Measurements from ENCODE around the gene WDR35. TPM values are rescaled to one million over a fixed set of nuclear protein-coding genes. Genes with fewer than 3 reads are reported as not detected.

Gene WDR35
- total and polyA plus RNA-seq, 4 donors: 0.97 to 3.8 (median 1.6) TPM

DNA sequence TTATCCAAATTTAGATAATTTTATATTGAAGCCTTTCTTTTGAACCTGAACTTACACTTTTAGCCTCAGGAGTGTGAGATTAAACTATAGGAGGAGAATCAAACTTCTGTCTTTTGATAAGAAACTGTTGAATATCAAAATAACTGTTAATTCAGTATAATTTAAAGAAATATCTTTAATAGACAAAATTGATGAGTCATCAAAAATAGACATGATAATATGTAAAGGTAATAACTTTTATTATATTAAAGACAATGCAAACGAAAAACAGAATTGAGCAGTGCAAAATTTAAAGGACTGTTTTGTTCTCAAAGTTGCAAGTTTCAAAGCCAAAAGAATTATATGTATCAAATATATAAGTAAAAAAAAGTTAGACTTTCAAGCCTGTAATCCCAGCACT is 2.0 kb upstream of the WDR35 start:
- DNase-seq (ENCODE audit: low spot score): no peak
- no peak for TF ChIP-seq RXRA (IDR thresholded peaks at IDR 0.05)
- no peak for TF ChIP-seq HNF4A (conservative IDR thresholded peaks at IDR 0.05)
- no peak for TF ChIP-seq NR2F2 (IDR thresholded peaks at IDR 0.05)
- TF ChIP-seq, protein P1, sequence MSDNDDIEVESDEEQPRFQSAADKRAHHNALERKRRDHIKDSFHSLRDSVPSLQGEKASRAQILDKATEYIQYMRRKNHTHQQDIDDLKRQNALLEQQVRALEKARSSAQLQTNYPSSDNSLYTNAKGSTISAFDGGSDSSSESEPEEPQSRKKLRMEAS (IDR thresholded peaks at IDR 0.05): no peak
- no peak for TF ChIP-seq GABPA (IDR thresholded peaks at IDR 0.05 in 1 of 2, conservative IDR thresholded peaks at IDR 0.05 in 1 of 2)
- TF ChIP-seq EGR1 (IDR thresholded peaks at IDR 0.05; ENCODE audit: low read depth in 2 of 2): no peak
- TF ChIP-seq, protein P2, sequence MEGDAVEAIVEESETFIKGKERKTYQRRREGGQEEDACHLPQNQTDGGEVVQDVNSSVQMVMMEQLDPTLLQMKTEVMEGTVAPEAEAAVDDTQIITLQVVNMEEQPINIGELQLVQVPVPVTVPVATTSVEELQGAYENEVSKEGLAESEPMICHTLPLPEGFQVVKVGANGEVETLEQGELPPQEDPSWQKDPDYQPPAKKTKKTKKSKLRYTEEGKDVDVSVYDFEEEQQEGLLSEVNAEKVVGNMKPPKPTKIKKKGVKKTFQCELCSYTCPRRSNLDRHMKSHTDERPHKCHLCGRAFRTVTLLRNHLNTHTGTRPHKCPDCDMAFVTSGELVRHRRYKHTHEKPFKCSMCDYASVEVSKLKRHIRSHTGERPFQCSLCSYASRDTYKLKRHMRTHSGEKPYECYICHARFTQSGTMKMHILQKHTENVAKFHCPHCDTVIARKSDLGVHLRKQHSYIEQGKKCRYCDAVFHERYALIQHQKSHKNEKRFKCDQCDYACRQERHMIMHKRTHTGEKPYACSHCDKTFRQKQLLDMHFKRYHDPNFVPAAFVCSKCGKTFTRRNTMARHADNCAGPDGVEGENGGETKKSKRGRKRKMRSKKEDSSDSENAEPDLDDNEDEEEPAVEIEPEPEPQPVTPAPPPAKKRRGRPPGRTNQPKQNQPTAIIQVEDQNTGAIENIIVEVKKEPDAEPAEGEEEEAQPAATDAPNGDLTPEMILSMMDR (IDR thresholded peaks at IDR 0.05; ENCODE audit: low read depth, low read length, missing input control): no peak
- TF ChIP-seq SP1 (IDR thresholded peaks at IDR 0.05): no peak
- TF ChIP-seq HNF4G (IDR thresholded peaks at IDR 0.05): no peak
- TF ChIP-seq, protein P3, sequence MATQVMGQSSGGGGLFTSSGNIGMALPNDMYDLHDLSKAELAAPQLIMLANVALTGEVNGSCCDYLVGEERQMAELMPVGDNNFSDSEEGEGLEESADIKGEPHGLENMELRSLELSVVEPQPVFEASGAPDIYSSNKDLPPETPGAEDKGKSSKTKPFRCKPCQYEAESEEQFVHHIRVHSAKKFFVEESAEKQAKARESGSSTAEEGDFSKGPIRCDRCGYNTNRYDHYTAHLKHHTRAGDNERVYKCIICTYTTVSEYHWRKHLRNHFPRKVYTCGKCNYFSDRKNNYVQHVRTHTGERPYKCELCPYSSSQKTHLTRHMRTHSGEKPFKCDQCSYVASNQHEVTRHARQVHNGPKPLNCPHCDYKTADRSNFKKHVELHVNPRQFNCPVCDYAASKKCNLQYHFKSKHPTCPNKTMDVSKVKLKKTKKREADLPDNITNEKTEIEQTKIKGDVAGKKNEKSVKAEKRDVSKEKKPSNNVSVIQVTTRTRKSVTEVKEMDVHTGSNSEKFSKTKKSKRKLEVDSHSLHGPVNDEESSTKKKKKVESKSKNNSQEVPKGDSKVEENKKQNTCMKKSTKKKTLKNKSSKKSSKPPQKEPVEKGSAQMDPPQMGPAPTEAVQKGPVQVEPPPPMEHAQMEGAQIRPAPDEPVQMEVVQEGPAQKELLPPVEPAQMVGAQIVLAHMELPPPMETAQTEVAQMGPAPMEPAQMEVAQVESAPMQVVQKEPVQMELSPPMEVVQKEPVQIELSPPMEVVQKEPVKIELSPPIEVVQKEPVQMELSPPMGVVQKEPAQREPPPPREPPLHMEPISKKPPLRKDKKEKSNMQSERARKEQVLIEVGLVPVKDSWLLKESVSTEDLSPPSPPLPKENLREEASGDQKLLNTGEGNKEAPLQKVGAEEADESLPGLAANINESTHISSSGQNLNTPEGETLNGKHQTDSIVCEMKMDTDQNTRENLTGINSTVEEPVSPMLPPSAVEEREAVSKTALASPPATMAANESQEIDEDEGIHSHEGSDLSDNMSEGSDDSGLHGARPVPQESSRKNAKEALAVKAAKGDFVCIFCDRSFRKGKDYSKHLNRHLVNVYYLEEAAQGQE (IDR thresholded peaks at IDR 0.05): no peak
- no peak overlapping the region for H3K27ac ChIP-seq (ENCODE audit: low read depth in 1 of 2, low read length in 2 of 2)
- H3K4me1 ChIP-seq (ENCODE audit: control insufficient read depth in 4 of 4, insufficient read depth in 4 of 4, low read length in 3 of 4): peaks cover 4 to 16% (median 12%) of the 10 kb centered on the region in 4 donors
- H3K9ac ChIP-seq (ENCODE audit: low read depth in 1 of 2, low read length in 2 of 2): no peak overlapping the region
- no peaks in the 10 kb centered on the region for H3K9me3 ChIP-seq (ENCODE audit: control insufficient read depth in 4 of 4, low read length in 3 of 4)
- H3K36me3 ChIP-seq (ENCODE audit: control insufficient read depth in 4 of 4, insufficient read depth in 3 of 4, low read depth in 1 of 4, low read length in 3 of 4): no peaks in the 10 kb centered on the region
- H3K4me3 ChIP-seq (ENCODE audit: low read depth in 1 of 3, low read length in 3 of 3): no peak overlapping the region
- peaks cover 0 to 4% (median 0%) of the 10 kb centered on the region in 4 donors for H3K27me3 ChIP-seq (ENCODE audit: control insufficient read depth in 4 of 4, insufficient read depth in 4 of 4, low read length in 3 of 4)
- 85% methylated on average over 1 of the region's 1 CpG for WGBS

DNA sequence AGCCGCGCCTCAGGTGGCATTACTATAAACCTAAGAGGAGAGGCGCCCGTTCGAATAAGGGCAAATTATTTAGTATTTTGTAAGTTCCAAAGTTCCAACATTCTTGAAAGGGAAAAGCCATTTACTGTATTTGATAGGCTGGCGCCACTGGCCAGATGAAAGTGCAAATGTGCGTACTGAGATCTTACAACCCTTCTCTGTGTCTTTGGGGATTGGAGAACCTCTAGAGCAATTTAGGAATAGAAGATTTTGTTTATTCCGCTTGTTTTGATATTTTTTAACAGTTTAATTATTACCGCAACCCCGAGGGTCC is 467 bp upstream of the WDR35 start:
- Histone ChIP-seq H3K9ac (ENCODE audit: low read depth in 1 of 2, low read length in 2 of 2) (peak overlapping the region in 1 of 2 donors; percentile 5), H3K9me3 (ENCODE audit: control insufficient read depth in 4 of 4, low read length in 3 of 4) (no peaks in the 10 kb centered on the region), H3K27me3 (ENCODE audit: control insufficient read depth in 4 of 4, insufficient read depth in 4 of 4, low read length in 3 of 4) (peaks cover 0 to 4% (median 0%) of the 10 kb centered on the region in 4 donors), H3K4me3 (ENCODE audit: low read depth in 1 of 3, low read length in 3 of 3) (peak overlapping the region; percentile 60 to 94 (median 94)), H3K4me1 (ENCODE audit: control insufficient read depth in 4 of 4, insufficient read depth in 4 of 4, low read length in 3 of 4) (peaks cover 4 to 16% (median 12%) of the 10 kb centered on the region in 4 donors), H3K36me3 (ENCODE audit: control insufficient read depth in 4 of 4, insufficient read depth in 3 of 4, low read depth in 1 of 4, low read length in 3 of 4) (no peaks in the 10 kb centered on the region), H3K27ac (ENCODE audit: low read depth in 1 of 2, low read length in 2 of 2) (peak overlapping the region in 1 of 2 donors; percentile 32)
- TF ChIP-seq, protein P2 (IDR thresholded peaks at IDR 0.05; ENCODE audit: low read depth, low read length, missing input control): no peak
- TF ChIP-seq HNF4A (conservative IDR thresholded peaks at IDR 0.05): no peak
- no peak for TF ChIP-seq HNF4G (IDR thresholded peaks at IDR 0.05)
- no peak for TF ChIP-seq JUND (IDR thresholded peaks at IDR 0.05)
- TF ChIP-seq TAF1 (conservative IDR thresholded peaks at IDR 0.05): no peak
- no peak for TF ChIP-seq SP1 (IDR thresholded peaks at IDR 0.05)
- TF ChIP-seq, protein P1 (IDR thresholded peaks at IDR 0.05): no peak
- no peak for TF ChIP-seq RXRA (IDR thresholded peaks at IDR 0.05)
- TF ChIP-seq, protein P4, sequence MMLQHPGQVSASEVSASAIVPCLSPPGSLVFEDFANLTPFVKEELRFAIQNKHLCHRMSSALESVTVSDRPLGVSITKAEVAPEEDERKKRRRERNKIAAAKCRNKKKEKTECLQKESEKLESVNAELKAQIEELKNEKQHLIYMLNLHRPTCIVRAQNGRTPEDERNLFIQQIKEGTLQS (IDR thresholded peaks at IDR 0.05): no peak
- TF ChIP-seq, protein P5, sequence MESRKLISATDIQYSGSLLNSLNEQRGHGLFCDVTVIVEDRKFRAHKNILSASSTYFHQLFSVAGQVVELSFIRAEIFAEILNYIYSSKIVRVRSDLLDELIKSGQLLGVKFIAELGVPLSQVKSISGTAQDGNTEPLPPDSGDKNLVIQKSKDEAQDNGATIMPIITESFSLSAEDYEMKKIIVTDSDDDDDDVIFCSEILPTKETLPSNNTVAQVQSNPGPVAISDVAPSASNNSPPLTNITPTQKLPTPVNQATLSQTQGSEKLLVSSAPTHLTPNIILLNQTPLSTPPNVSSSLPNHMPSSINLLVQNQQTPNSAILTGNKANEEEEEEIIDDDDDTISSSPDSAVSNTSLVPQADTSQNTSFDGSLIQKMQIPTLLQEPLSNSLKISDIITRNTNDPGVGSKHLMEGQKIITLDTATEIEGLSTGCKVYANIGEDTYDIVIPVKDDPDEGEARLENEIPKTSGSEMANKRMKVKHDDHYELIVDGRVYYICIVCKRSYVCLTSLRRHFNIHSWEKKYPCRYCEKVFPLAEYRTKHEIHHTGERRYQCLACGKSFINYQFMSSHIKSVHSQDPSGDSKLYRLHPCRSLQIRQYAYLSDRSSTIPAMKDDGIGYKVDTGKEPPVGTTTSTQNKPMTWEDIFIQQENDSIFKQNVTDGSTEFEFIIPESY (IDR thresholded peaks at IDR 0.05): no peak
- no peak for TF ChIP-seq NR2F2 (IDR thresholded peaks at IDR 0.05)
- no peak for TF ChIP-seq FOXA1 (IDR thresholded peaks at IDR 0.05)
- no peak for TF ChIP-seq YY1 (IDR thresholded peaks at IDR 0.05)
- no peak for TF ChIP-seq GABPA (IDR thresholded peaks at IDR 0.05 in 1 of 2, conservative IDR thresholded peaks at IDR 0.05 in 1 of 2)
- DNase-seq (ENCODE audit: low spot score): no peak
- WGBS: 15% methylated on average over 10 of the region's 10 CpGs
